HG03354 (cell line): ENCODE results near the gene EP400.

Source experiments
- ATAC-seq: cut with Tn5 transposase; IDR thresholded peaks from one replicate; pipeline ENCODE4 v1.9.1; 2021; ENCODE audit warnings: mild to moderate bottlenecking; ENCODE audit not compliant: unreplicated experiment, poor library complexity, severe bottlenecking

Gene EP400

GRCh38 chr12:132130690-132131089 lies 180.9 kb downstream of the EP400 start:
- ATAC-seq = no peak
